Stimulated activated CD8-positive, alpha-beta memory T cell treated with anti-CD3 and anti-CD28 coated beads, Interleukin-7, amount 100 ng/mL, for 48 hours (primary cell): Measurements from ENCODE around the gene NETO2.
"Not testable (repeated sequence)": the region's sequence is repeated elsewhere in the genome, so short reads cannot be mapped to it uniquely, and the experiment has no call there.

Source experiments
- DNase-seq, 2 donors: peaks; one replicate each; pipeline ENCODE4 v3.0.0-alpha.2; 2020; ENCODE audit warnings: low read depth in 1 of 2; ENCODE audit errors: extremely low read depth in 1 of 2

NETO2 gene

DNA sequence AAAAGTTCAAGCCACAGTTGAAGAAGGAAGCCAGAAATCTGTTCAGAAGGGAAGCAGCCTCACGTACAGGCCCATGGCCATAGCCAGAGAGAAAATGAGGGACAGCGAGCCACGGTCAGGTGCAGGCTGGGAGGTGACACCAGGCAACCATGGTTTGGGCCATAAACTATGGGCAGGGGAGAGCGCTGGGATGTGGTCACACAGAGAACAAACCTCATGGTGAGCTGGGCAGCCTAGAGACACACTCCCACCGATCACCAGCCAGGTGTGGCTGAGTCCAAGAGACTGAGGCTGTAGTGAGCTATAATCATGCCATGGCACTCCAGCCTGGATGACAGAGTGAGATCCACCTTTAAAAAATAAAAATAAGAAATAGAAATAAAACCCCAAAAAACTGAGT lies 76.5 kb downstream of the NETO2 start:
- no peak for DNase-seq

DNA sequence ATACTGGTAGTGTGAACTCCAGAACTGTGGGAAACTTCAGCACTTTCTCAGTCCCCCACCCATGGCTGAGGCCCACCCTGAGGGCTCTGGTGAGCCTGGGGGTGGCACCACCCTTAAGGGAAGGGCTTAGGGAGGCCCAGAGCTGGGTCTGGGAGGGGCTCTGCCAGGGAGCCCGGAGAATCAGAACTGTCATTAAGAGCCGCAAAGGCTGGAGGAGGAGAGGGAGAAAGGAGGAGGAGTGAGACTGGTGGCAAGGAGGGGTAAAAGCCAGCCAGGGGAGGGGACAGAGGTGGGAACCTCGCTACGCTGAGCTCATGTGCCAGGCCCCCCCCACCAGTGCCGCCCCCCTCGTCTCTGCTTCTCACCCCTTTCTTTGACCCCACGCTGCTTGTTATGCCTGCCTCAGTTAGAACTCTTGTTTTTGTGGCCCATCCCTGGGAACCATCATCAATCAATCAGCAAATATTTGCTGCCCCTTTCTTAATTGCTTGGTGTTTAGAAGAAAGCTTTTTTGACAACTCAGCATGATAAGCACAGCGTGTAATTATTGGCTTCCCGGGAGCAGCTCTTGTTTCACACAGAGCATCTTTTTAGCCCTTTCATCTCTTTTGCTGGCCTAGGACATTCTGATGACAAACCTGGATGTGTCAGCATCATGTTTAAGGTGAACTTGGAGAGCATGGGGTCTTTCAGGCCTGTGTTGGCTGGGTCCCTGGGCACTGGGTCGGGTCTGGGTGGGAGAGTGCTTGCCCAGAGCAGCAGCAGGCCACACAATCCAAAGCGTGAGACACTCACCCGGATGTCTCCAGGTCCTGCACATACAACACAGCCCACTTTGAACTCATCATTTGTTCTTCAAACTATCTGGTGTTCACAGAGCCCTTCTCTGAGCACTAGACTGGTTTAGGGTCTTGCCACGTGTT lies 77.7 kb downstream of the NETO2 start:
- no peak for DNase-seq

DNA sequence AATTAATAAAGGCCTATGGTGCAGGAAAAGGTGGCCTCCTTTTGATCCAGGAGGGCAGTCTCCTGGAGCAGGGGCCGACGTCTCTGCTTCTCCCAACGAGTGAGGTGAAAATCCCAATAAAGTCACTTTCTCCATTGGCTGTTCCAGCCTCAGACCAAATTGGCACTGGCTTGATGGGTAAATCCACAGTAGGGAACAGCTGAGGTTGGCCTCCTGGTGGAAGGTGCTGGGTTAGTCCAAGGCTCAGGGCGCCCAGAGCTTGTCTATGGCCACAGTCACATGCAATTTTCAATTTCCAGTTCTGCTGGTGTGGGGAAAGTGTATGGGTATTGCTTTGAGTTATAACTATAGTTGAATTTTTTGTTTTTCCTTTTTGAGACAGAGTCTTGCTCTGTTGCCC lies 79.0 kb downstream of the NETO2 start:
- DNase-seq: no peak

DNA sequence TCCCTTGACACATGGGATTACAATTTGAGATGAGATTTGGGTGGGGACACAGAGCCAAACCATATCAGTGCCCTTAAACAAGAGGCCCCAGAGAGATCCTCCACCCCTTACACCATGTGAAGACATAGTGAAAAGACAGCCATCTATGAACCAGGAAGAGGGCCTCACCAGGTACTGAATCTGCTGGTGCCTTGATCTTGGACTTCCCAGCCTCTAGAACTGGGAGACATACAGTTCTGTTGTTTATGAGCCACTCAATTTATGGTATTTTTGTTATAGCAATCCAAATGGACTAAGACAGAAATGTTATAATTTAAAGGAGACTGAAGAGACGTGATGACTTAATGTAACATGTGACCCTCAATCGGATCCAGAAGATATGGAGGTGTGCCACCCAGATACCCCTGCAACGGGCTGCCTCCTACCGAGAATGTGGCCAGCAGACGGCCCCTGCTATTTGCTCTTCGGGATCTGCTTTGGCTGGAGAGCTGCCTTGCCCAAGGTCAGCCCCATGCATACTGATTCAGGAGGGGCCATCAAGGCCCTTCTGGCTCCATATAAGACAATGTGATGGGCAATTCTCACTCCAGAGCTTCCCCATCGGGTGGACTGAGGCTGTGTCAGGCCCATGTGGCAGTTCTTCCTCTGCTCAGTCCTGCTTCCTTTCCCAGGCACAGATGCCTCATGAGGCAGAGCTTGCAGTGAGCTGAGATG lies 80.6 kb downstream of the NETO2 start:
- DNase-seq: no peak

GRCh38 chr16:47061204-47061603 lies 82.5 kb downstream of the NETO2 start:
- no peak for DNase-seq

DNA sequence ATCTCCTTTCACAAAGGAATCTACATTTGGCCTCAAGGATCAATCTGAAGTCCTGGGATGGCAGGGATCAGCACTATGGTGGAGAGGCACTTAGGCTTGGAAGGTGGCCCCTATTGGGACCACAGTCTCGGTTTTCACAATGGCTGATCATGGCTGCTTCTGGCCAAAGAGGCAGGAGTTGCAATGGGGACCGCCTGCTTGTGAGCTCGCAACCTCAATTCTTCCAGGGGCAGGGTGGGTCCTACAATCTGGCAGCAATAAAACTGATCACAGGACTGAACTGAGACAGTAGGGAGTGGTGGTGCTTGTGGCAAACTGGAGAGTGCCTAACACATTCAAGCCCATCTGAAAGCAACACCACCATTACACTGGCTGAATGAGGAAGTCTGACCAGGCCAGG lies 83.1 kb downstream of the NETO2 start:
- no peak for DNase-seq

GRCh38 chr16:47059991-47060390 lies 83.8 kb downstream of the NETO2 start:
- DNase-seq: no peak

GRCh38 chr16:47059130-47059529 lies 84.6 kb downstream of the NETO2 start:
- DNase-seq: not testable (repeated sequence)

- DNase-seq: no peak
These were observed 85.3 kb downstream of the NETO2 start for GRCh38 chr16:47058295-47059086.

GRCh38 chr16:47057630-47057993 lies 86.1 kb downstream of the NETO2 start:
- no peak for DNase-seq

- DNase-seq: no peak
These were observed 86.8 kb downstream of the NETO2 start for GRCh38 chr16:47056688-47057629.

DNA sequence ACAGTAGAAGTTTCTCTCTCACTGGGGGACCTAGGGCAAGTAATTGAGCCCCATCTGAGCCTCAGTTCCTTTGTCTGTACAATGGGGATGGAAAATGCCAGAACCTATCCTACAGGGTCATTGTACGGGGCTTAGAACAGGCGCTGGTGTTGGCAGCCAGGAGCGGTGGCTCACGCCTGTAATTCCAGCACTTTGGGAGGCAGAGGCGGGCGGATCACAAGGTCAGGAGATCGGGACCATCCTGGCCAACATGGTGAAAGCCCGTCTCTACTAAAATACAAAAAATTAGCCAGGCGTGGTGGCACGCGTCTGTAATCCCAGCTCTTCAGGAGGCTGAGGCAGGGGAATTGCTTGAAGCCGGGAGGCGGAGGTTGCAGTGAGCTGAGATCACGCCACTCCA lies 87.7 kb downstream of the NETO2 start:
- DNase-seq: not testable (repeated sequence)

DNA sequence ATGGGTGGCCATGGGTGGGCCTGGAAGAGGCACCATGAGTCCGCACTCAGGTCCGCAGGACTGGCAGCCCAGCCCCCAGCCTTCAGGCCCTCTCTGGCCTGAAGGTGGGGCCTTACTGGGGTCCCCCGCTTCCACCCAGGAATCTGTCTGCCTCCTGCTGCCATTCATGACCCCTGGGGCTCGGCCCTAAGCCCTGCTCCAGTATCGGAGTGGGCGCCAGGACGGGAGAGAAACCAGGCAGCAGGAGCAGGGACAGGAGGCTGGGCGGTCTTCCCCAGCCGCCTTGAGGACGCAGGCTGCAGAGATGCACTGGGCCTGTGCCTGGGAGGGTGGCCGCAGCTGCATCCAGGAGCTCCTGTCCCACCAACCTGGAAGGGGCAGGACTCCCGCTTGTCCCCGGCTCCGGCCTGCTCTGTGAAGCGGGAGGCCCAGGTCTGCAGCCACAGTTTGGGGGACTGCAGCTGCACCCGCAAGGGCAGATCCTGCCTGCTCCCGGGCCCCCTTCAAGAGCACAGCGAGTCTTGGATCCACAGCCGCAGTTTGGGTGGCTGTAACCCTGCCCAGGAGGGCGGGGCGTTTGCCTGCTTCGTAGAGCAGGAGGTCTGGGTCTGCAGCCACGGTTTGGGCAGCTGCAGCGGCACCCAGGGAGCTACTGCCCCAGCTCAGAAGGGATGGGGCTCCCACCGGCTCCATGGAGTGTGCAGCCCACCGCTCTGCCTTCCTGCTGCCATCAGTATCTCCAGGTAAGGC lies 88.4 kb downstream of the NETO2 start:
- DNase-seq: no peak

DNA sequence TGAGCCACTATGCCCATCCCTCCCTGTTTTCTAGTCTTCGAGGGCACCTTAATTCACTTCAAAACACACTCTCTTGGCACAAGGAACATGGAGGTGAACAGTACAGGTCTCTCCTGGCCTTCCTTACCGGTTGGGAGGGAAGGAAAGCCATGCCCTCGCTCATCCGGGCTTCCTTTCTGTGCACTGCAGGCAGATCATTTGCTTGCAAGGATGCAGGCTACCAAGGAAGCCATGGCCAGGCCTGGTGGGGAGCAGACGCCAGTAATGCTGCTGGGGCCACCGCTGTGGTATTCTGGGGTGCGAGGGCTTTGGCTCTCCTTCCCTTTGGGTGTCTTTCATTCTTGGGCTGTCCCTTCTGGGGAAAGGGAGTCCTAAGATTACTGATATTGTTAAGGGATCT lies 89.4 kb downstream of the NETO2 start:
- no peak for DNase-seq

DNA sequence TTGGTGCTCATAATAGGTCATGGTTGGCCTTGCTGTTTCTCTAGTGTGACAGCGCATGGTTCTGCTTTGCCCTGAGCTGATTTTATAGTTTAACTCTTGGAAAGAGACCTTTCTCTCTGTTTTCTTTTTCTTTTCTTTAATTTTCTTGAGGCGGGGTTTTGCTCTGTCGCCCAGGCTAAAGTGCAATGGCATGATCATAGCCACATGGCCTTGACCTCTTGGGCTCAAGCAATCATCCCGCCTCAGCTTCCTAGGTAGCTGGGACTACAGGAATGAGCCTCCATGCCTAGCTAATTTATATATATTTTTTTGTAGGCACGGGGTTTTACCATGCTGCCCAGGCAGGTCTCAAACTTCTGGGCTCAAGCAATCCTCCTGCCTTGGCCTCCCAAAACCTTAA lies 89.8 kb downstream of the NETO2 start:
- no peak for DNase-seq

DNA sequence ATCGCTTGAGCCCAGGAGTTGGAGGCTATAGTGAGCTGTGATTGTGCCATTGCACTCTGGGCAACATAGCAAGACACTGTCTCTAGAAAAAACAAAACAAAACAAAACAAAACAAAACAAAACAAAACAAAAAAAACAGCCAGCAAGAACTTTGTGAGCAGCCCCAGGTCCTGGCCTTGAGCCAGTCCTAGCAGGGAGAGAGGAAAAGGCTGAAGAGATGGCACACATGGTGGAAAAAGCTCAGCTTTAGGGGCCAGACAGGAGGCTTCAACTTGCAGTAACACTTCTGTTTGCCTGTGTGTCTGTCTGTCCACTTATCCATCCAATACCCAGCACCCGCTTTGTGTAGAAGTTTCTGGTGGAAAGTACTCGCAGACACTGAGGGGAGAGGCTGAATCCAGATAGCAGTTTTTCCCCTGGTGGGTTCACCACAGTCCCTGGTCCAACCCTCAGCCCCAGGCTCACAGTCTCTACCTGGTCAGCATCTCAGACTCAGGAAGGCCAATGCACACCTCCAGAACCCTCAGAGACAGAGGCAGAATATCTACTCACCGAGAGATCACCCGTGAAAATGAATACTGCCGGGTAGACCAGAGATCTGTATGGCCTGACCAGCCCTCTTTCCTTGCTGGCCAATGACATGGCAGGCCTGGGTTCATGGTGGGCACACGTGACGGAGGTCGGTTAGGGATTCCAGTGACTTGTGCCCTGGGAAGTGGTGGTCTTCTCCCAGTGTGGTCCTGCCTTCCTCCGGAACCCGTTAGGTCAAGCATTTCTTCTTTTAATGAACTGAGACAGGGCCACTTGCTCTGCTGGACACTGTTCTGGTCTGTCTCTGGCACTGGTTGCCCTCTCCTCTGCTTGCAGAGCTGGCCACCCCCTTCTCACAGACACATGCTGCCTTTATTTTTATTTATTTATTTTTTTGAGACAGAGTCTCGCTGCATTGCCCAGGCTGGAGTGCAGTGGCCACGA lies 90.8 kb downstream of the NETO2 start:
- no peak for DNase-seq

GRCh38 chr16:47051031-47051430 lies 92.7 kb downstream of the NETO2 start:
- DNase-seq: no peak

- no peak for DNase-seq
These were observed 93.7 kb downstream of the NETO2 start for GRCh38 chr16:47049901-47050583.
